GM23338 (cell line): ENCODE results near the gene PNKP. TPM values are rescaled to one million over a fixed set of nuclear protein-coding genes. Genes with fewer than 3 reads are reported as not detected.
A peak's percentile ranks its signal among the peaks of the same experiment; 100 is the strongest.

Source experiments
- ATAC-seq: fragments of 200-7000 bp; cut with Tn5 transposase; 3 replicates; pipeline ENCODE4 v1.9.1; 2020
- DNase-seq: peaks from one replicate; pipeline ENCODE4 v3.0.0-alpha.2; 2015; ENCODE audit warnings: low spot score
- H2AFZ ChIP-seq: fragments of 200-600 bp; sonication (generic); 2 replicates; pipeline ENCODE4 v1.8.0; 2016; ENCODE audit warnings: antibody characterized with exemption, mild to moderate bottlenecking, moderate library complexity
- H3F3A ChIP-seq: fragments of 200-600 bp; sonication (generic); replicated peaks from 2 replicates; pipeline ENCODE4 v1.8.0; 2017; ENCODE audit warnings: antibody characterized with exemption, mixed run types, low read depth
- H3K27ac ChIP-seq: fragments of 200-600 bp; sonication (generic); 2 replicates; pipeline ENCODE4 v1.6.1; 2016; ENCODE audit warnings: low read depth
- H3K27me3 ChIP-seq: fragments of 200-600 bp; sonication (generic); 2 replicates; pipeline ENCODE4 v1.8.0; 2016; ENCODE audit warnings: mild to moderate bottlenecking, mixed run types, moderate library complexity; ENCODE audit not compliant: insufficient read depth
- H3K36me3 ChIP-seq: fragments of 200-600 bp; sonication (generic); 2 replicates; pipeline ENCODE4 v1.8.0; 2016; ENCODE audit warnings: mild to moderate bottlenecking; ENCODE audit not compliant: insufficient read depth
- H3K4me1 ChIP-seq: fragments of 200-600 bp; sonication (generic); 2 replicates; pipeline ENCODE4 v1.8.0; 2016; ENCODE audit warnings: mild to moderate bottlenecking, moderate library complexity; ENCODE audit not compliant: insufficient read depth
- H3K4me2 ChIP-seq: fragments of 200-600 bp; sonication (generic); 2 replicates; pipeline ENCODE4 v1.7.1; 2017; ENCODE audit warnings: mixed run types
- H3K4me3 ChIP-seq: fragments of 200-600 bp; sonication (generic); 2 replicates; pipeline ENCODE4 v1.6.1; 2016; ENCODE audit warnings: mixed run types
- H3K79me2 ChIP-seq: fragments of 200-600 bp; sonication (generic); replicated peaks from 2 replicates; pipeline ENCODE4 v1.8.0; 2017; ENCODE audit warnings: mild to moderate bottlenecking; ENCODE audit not compliant: insufficient read depth
- H3K9me2 ChIP-seq: fragments of 200-600 bp; sonication (generic); 2 replicates; pipeline ENCODE4 v1.8.0; 2017; ENCODE audit not compliant: insufficient read depth
- H4K20me1 ChIP-seq: fragments of 200-600 bp; sonication (generic); replicated peaks from 2 replicates; pipeline ENCODE4 v1.8.0; 2017; ENCODE audit warnings: mild to moderate bottlenecking; ENCODE audit not compliant: insufficient read depth
- H3K27ac Mint-ChIP-seq: 2 replicates; pipeline ENCODE4 v1.8.0; 2020; ENCODE audit warnings: inconsistent platforms, mild to moderate bottlenecking, moderate library complexity, mixed read lengths
- H3K27me3 Mint-ChIP-seq: 3 replicates; pipeline ENCODE4 v1.8.0; 2022; ENCODE audit warnings: low read depth, mild to moderate bottlenecking, moderate library complexity, mixed read lengths, inconsistent platforms; ENCODE audit not compliant: insufficient read depth, poor library complexity
- H3K36me3 Mint-ChIP-seq: 3 replicates; pipeline ENCODE4 v1.8.0; 2021; ENCODE audit warnings: low read depth, mild to moderate bottlenecking, inconsistent platforms, moderate library complexity, mixed read lengths
- H3K4me1 Mint-ChIP-seq: 3 replicates; pipeline ENCODE4 v1.8.0; 2020; ENCODE audit warnings: mild to moderate bottlenecking, inconsistent platforms, mixed read lengths
- H3K4me3 Mint-ChIP-seq: 3 replicates; pipeline ENCODE4 v1.8.0; 2021; ENCODE audit warnings: moderate library complexity, mild to moderate bottlenecking, inconsistent platforms, mixed read lengths
- H3K9me3 Mint-ChIP-seq: 3 replicates; pipeline ENCODE4 v1.8.0; 2020; ENCODE audit warnings: moderate library complexity, mild to moderate bottlenecking, inconsistent platforms, mixed read lengths
- CREB1 ChIP-seq: fragments of 250-450 bp; sonication (Bioruptor Pico); IDR thresholded peaks from 2 replicates; pipeline ENCODE4 v1.5.0; 2020; ENCODE audit warnings: low read depth, mild to moderate bottlenecking, moderate library complexity
- CTCF ChIP-seq, 2 experiments: fragments of 200-600 bp in 1 of 2; sonication (generic) in 1 of 2; conservative IDR thresholded peaks; 2 replicates each; pipeline versions ENCODE4 v1.5.1 to v1.6.1; 2016 to 2017; ENCODE audit warnings: antibody characterized with exemption in 2 of 2, low read depth in 2 of 2, mild to moderate bottlenecking in 2 of 2, moderate library complexity in 1 of 2
- EZH2phosphoT487 ChIP-seq: fragments of 200-600 bp; sonication (generic); IDR thresholded peaks from one replicate; pipeline ENCODE4 v1.8.1; 2018; ENCODE audit warnings: antibody characterized with exemption; ENCODE audit not compliant: unreplicated experiment
- NANOG ChIP-seq: IDR thresholded peaks from 2 replicates; pipeline ENCODE4 v1.6.1; 2016; ENCODE audit warnings: antibody characterized with exemption, borderline replicate concordance
- POLR2AphosphoS5 ChIP-seq: IDR thresholded peaks from 2 replicates; pipeline ENCODE4 v1.6.1; 2016; ENCODE audit warnings: antibody characterized with exemption, low read depth
- REST ChIP-seq: IDR thresholded peaks from one replicate; pipeline ENCODE4 v1.6.1; 2018; ENCODE audit warnings: antibody characterized with exemption; ENCODE audit not compliant: unreplicated experiment
- STAT1 ChIP-seq: IDR thresholded peaks from one replicate; pipeline ENCODE4 v1.6.1; 2016; ENCODE audit warnings: antibody characterized with exemption; ENCODE audit not compliant: unreplicated experiment
- ZNF331 ChIP-seq: fragments of 250-450 bp; sonication (Bioruptor Pico); IDR thresholded peaks from 2 replicates; pipeline ENCODE4 v1.5.0; 2020; ENCODE audit warnings: low read depth, mild to moderate bottlenecking, moderate library complexity
- polyA plus RNA-seq: library from polyadenylated mRNA; unstranded; fragments of >200 nt; fragmentation: Nextera tagmentation; extraction: Ambion mirVana; gene quantifications from 2 replicates; pipeline ENCODE4 v1.2.1, GENCODE V29; 2016
- total RNA-seq: library from RNA; depleted of rRNA; stranded (reverse); fragments of >200 nt; shearing (Covaris generic); gene quantifications from 2 replicates; pipeline ENCODE4 v1.2.3, GENCODE V29; 2014
- TF ChIP-seq, protein P1 (sequence below): fragments of 250-450 bp; sonication (Bioruptor Pico); IDR thresholded peaks from 2 replicates; pipeline ENCODE4 v1.5.0; 2020; ENCODE audit warnings: mild to moderate bottlenecking, moderate library complexity

The PNKP gene
- total and polyA plus RNA-seq, 2 experiments from 2014 or later, result 99.6 to 109 TPM

DNA sequence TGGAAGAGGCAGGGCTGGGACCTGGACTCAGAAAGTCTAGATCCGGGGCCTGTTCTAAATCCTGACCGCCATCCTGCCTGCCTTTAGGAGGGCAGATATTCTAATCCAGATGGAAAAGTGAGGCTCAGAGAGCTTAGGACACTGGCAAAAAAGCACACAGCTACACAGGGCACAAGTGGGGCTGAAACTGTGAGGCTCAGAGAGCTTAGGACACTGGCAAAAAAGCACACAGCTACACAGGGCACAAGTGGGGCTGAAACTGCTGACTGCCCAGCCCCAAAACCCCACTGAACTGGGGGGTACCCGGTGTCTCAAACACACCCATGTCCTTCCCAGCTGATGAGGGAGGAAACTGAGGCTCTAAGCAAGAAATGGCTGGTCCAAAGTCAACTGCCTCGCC, 7.8 kb upstream of the PNKP start:
- Histone ChIP-seq H4K20me1 (peaks cover under 1% of the 10 kb centered on the region), H3K27me3 (no peaks in the 10 kb centered on the region), H3K36me3 (0 out of 2 replicates have a peak, but pooled peaks cover 12% of the 10 kb centered on the region), H3F3A (peaks cover 21% of the 10 kb centered on the region; the same call in 1 of the 2 replicates), H2AFZ (no peak overlapping the region), H3K9me2 (no peaks in the 10 kb centered on the region), H3K79me2 (peaks cover 38% of the 10 kb centered on the region), H3K4me2 (peak overlapping the region; percentile 95), H3K27ac (no peak overlapping the region), H3K4me3 (peak overlapping the region; percentile 63), H3K4me1 (peaks cover 21% of the 10 kb centered on the region; the same call in 1 of the 2 replicates)
- peaks cover 33% of the 10 kb centered on the region for H3K36me3 Mint-ChIP-seq
- peaks cover 18% of the 10 kb centered on the region for H3K27me3 Mint-ChIP-seq
- TF ChIP-seq, protein P1, sequence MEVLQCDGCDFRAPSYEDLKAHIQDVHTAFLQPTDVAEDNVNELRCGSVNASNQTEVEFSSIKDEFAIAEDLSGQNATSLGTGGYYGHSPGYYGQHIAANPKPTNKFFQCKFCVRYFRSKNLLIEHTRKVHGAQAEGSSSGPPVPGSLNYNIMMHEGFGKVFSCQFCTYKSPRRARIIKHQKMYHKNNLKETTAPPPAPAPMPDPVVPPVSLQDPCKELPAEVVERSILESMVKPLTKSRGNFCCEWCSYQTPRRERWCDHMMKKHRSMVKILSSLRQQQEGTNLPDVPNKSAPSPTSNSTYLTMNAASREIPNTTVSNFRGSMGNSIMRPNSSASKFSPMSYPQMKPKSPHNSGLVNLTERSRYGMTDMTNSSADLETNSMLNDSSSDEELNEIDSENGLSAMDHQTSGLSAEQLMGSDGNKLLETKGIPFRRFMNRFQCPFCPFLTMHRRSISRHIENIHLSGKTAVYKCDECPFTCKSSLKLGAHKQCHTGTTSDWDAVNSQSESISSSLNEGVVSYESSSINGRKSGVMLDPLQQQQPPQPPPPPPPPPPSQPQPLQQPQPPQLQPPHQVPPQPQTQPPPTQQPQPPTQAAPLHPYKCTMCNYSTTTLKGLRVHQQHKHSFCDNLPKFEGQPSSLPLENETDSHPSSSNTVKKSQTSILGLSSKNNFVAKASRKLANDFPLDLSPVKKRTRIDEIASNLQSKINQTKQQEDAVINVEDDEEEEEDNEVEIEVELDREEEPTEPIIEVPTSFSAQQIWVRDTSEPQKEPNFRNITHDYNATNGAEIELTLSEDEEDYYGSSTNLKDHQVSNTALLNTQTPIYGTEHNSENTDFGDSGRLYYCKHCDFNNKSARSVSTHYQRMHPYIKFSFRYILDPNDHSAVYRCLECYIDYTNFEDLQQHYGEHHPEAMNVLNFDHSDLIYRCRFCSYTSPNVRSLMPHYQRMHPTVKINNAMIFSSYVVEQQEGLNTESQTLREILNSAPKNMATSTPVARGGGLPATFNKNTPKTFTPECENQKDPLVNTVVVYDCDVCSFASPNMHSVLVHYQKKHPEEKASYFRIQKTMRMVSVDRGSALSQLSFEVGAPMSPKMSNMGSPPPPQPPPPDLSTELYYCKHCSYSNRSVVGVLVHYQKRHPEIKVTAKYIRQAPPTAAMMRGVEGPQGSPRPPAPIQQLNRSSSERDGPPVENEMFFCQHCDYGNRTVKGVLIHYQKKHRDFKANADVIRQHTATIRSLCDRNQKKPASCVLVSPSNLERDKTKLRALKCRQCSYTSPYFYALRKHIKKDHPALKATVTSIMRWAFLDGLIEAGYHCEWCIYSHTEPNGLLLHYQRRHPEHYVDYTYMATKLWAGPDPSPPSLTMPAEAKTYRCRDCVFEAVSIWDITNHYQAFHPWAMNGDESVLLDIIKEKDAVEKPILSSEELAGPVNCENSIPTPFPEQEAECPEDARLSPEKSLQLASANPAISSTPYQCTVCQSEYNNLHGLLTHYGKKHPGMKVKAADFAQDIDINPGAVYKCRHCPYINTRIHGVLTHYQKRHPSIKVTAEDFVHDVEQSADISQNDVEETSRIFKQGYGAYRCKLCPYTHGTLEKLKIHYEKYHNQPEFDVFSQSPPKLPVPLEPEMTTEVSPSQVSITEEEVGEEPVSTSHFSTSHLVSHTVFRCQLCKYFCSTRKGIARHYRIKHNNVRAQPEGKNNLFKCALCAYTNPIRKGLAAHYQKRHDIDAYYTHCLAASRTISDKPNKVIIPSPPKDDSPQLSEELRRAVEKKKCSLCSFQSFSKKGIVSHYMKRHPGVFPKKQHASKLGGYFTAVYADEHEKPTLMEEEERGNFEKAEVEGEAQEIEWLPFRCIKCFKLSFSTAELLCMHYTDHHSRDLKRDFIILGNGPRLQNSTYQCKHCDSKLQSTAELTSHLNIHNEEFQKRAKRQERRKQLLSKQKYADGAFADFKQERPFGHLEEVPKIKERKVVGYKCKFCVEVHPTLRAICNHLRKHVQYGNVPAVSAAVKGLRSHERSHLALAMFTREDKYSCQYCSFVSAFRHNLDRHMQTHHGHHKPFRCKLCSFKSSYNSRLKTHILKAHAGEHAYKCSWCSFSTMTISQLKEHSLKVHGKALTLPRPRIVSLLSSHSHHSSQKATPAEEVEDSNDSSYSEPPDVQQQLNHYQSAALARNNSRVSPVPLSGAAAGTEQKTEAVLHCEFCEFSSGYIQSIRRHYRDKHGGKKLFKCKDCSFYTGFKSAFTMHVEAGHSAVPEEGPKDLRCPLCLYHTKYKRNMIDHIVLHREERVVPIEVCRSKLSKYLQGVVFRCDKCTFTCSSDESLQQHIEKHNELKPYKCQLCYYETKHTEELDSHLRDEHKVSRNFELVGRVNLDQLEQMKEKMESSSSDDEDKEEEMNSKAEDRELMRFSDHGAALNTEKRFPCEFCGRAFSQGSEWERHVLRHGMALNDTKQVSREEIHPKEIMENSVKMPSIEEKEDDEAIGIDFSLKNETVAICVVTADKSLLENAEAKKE (CRISPR knock-in tag), result no peak
- no peak for TF ChIP-seq POLR2AphosphoS5
- no peak for TF ChIP-seq CTCF (conservative IDR thresholded peaks at IDR 0.05; ENCODE audit: low read depth in 2 of 2)
- TF ChIP-seq CREB1, result no peak
- TF ChIP-seq REST, result no peak
- no peak for TF ChIP-seq STAT1
- no peak for TF ChIP-seq NANOG
- no peak for TF ChIP-seq ZNF331 (CRISPR knock-in tag)
- no peak for TF ChIP-seq EZH2phosphoT487
- peaks cover 29% of the 10 kb centered on the region for H3K4me1 Mint-ChIP-seq
- H3K9me3 Mint-ChIP-seq, result no peaks in the 10 kb centered on the region; the same call in 2 of the 3 replicates
- no peak for DNase-seq
- no peak overlapping the region for H3K4me3 Mint-ChIP-seq
- peak overlapping the region; percentile 65; the same call in 1 of the 2 replicates for H3K27ac Mint-ChIP-seq
- ATAC-seq, result no peak
